ENCODE data around the gene BPIFB3.

GRCh38 chr20:33084722-33085121 lies 31.0 kb downstream of the BPIFB3 start:
- no peak for TF ChIP-seq CTCF (IDR thresholded peaks at IDR 0.05)
- TF ChIP-seq POLR2A (IDR thresholded peaks at IDR 0.05): no peak

Measured in adrenal gland (tissue), 5 donors.